D341Med (cell line): ENCODE data around the gene RRAGA.
"Not testable (repeated sequence)": the region's sequence is repeated elsewhere in the genome, so short reads cannot be mapped to it uniquely, and the experiment has no call there.

Source experiments
- DNase-seq: peaks from one replicate; pipeline ENCODE4 v3.0.0; 2012; ENCODE audit warnings: low spot score

The RRAGA gene

GRCh38 chr9:19085295-19085694, 36.1 kb downstream of the RRAGA start:
- peak; percentile 37 for DNase-seq

- no peak for DNase-seq
These were observed 38.1 kb downstream of the RRAGA start for GRCh38 chr9:19087106-19088000.

DNA sequence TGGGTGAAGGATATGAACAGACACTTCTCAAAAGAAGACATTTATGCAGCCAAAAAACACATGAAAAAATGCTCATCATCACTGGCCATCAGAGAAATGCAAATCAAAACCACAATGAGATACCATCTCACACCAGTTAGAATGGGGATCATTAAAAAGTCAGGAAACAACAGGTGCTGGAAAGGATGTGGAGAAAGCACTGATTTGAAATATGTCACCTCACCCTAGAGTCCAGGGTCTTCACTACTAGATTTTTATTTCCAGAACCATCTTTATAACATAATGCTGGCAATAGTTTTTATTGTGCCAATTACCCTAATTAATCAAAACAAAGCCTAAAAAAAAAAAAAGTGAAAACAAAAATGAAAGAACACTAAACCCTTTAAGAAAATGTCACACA, 48.2 kb downstream of the RRAGA start:
- DNase-seq: not testable (repeated sequence)
